Ishikawa (cell line): ENCODE results near the gene EMP2.

Experiments
- CEBPB ChIP-seq: IDR thresholded peaks from 2 replicates; pipeline ENCODE4 v1.6.1; 2012
- CREB1 ChIP-seq: IDR thresholded peaks from 2 replicates; pipeline ENCODE4 v1.6.1; 2012; ENCODE audit warnings: low read depth
- EGR1 ChIP-seq: IDR thresholded peaks from 2 replicates; pipeline ENCODE4 v1.6.1; 2012
- EP300 ChIP-seq: IDR thresholded peaks from 2 replicates; pipeline ENCODE4 v1.6.1; 2012; ENCODE audit warnings: borderline replicate concordance
- FOXM1 ChIP-seq: IDR thresholded peaks from 2 replicates; pipeline ENCODE4 v1.6.1; 2012; ENCODE audit warnings: low read depth, borderline replicate concordance
- MAX ChIP-seq: IDR thresholded peaks from 2 replicates; pipeline ENCODE4 v1.6.1; 2012
- NFIC ChIP-seq: IDR thresholded peaks from 2 replicates; pipeline ENCODE4 v1.6.1; 2012
- RAD21 ChIP-seq: IDR thresholded peaks from 2 replicates; pipeline ENCODE4 v1.6.1; 2012; ENCODE audit warnings: low read depth
- REST ChIP-seq: IDR thresholded peaks from 2 replicates; pipeline ENCODE4 v1.6.1; 2012; ENCODE audit warnings: low read depth, mild to moderate bottlenecking
- TAF1 ChIP-seq: IDR thresholded peaks from 2 replicates; pipeline ENCODE4 v1.6.1; 2012; ENCODE audit warnings: low read depth, mild to moderate bottlenecking
- TCF12 ChIP-seq: IDR thresholded peaks from 2 replicates; pipeline ENCODE4 v1.6.1; 2012; ENCODE audit warnings: low read depth
- TEAD4 ChIP-seq: IDR thresholded peaks from 2 replicates; pipeline ENCODE4 v1.6.1; 2012
- USF1 ChIP-seq: IDR thresholded peaks from 2 replicates; pipeline ENCODE4 v1.6.1; 2012
- YY1 ChIP-seq: IDR thresholded peaks from 2 replicates; pipeline ENCODE4 v1.6.1; 2012; ENCODE audit warnings: low read depth
- ZBTB7A ChIP-seq: IDR thresholded peaks from 2 replicates; pipeline ENCODE4 v1.6.1; 2012; ENCODE audit warnings: low read depth

Gene EMP2

GRCh38 chr16:10517868-10518267, 62.5 kb downstream of the EMP2 start:
- TF ChIP-seq YY1: no peak
- no peak for TF ChIP-seq TCF12
- TF ChIP-seq EGR1: no peak

- peak; percentile 76 for TF ChIP-seq RAD21
- no peak for TF ChIP-seq EGR1
- no peak for TF ChIP-seq CREB1
- no peak for TF ChIP-seq FOXM1
- no peak for TF ChIP-seq USF1
Observed at GRCh38 chr16:10514369-10515055, 65.9 kb downstream of the EMP2 start.

- no peak for TF ChIP-seq CEBPB
- TF ChIP-seq ZBTB7A: no peak
- no peak for TF ChIP-seq MAX
- TF ChIP-seq EP300: no peak
- no peak for TF ChIP-seq RAD21
- no peak for TF ChIP-seq FOXM1
- TF ChIP-seq NFIC: no peak
- no peak for TF ChIP-seq TCF12
- no peak for TF ChIP-seq TAF1
- no peak for TF ChIP-seq REST
- no peak for TF ChIP-seq TEAD4
- no peak for TF ChIP-seq YY1
- TF ChIP-seq USF1: no peak
- TF ChIP-seq CREB1: no peak
- TF ChIP-seq EGR1: no peak
Observed at GRCh38 chr16:10511829-10512228, 68.6 kb downstream of the EMP2 start.

- no peak for TF ChIP-seq EP300
- no peak for TF ChIP-seq USF1
- no peak for TF ChIP-seq YY1
- TF ChIP-seq NFIC: no peak
- TF ChIP-seq REST: no peak
- no peak for TF ChIP-seq EGR1
- TF ChIP-seq CEBPB: no peak
- no peak for TF ChIP-seq ZBTB7A
- no peak for TF ChIP-seq RAD21
- TF ChIP-seq TAF1: no peak
- no peak for TF ChIP-seq FOXM1
- no peak for TF ChIP-seq MAX
Observed at GRCh38 chr16:10510279-10510678, 70.1 kb downstream of the EMP2 start.

- TF ChIP-seq YY1 (no peak), RAD21 (peak; percentile 98)
Observed at GRCh38 chr16:10509534-10510025, 70.8 kb downstream of the EMP2 start.

GRCh38 chr16:10504404-10504885, 76.0 kb downstream of the EMP2 start:
- no peak for TF ChIP-seq ZBTB7A
- no peak for TF ChIP-seq TAF1
- TF ChIP-seq NFIC: no peak
- no peak for TF ChIP-seq EP300
- no peak for TF ChIP-seq TEAD4
- no peak for TF ChIP-seq RAD21
- TF ChIP-seq USF1: no peak
- no peak for TF ChIP-seq CREB1
- TF ChIP-seq EGR1: no peak
- TF ChIP-seq CEBPB: no peak
- TF ChIP-seq REST: no peak
- no peak for TF ChIP-seq TCF12
- TF ChIP-seq YY1: no peak
- TF ChIP-seq FOXM1: no peak
- no peak for TF ChIP-seq MAX
